ENCODE results near the gene DCDC1. TPM values are rescaled to one million over a fixed set of nuclear protein-coding genes. Genes with fewer than 3 reads are reported as not detected.

DCDC1 gene
- total RNA-seq, 2 donors from 2014 or later = 0.33 to 1.8 TPM

GRCh38 chr11:30938171-30938570, 431.4 kb downstream of the DCDC1 start:
- WGBS, 2 donors = 8 to 15% methylated on average over 5 of the region's 5 CpGs
- ATAC-seq (no peak), DNase-seq (no peak)
- TF ChIP-seq POLR2A (IDR thresholded peaks at IDR 0.05) = no peak
- TF ChIP-seq CTCF (IDR thresholded peaks at IDR 0.05) = no peak
- Histone ChIP-seq H3K36me3 (replicated peaks in 1 of 2; ENCODE audit: insufficient read depth in 1 of 2, low read depth in 2 of 2) (no peaks in the 10 kb centered on the region), H3K9me3 (no peaks in the 10 kb centered on the region), H3K27ac (no peak overlapping the region), H3K27me3 (no peaks in the 10 kb centered on the region), H3K4me1 (no peaks in the 10 kb centered on the region), H3K4me3 (no peak overlapping the region)
- intact Hi-C loops (cut with DNase I) = no loop called here

GRCh38 chr11:30936491-30936890, 433.0 kb downstream of the DCDC1 start:
- H3K27ac ChIP-seq = no peak overlapping the region
- TF ChIP-seq CTCF (IDR thresholded peaks at IDR 0.05) (no peak), POLR2A (IDR thresholded peaks at IDR 0.05) (no peak)
- no peaks in the 10 kb centered on the region for H3K36me3 ChIP-seq (replicated peaks in 1 of 2; ENCODE audit: insufficient read depth in 1 of 2, low read depth in 2 of 2)
- intact Hi-C loops (cut with DNase I) = no loop called here
- H3K4me3 ChIP-seq = no peak overlapping the region
- ATAC-seq = no peak
- H3K4me1 ChIP-seq = no peaks in the 10 kb centered on the region
- no peaks in the 10 kb centered on the region for H3K27me3 ChIP-seq
- WGBS, 2 donors = 57 to 65% methylated on average over 2 of the region's 2 CpGs
- no peak for DNase-seq
- H3K9me3 ChIP-seq = no peaks in the 10 kb centered on the region

- Histone ChIP-seq H3K9me3 (no peaks in the 10 kb centered on the region), H3K4me3 (no peak overlapping the region), H3K27ac (no peak overlapping the region), H3K4me1 (no peaks in the 10 kb centered on the region), H3K36me3 (replicated peaks in 1 of 2; ENCODE audit: insufficient read depth in 1 of 2, low read depth in 2 of 2) (no peaks in the 10 kb centered on the region), H3K27me3 (no peaks in the 10 kb centered on the region)
- no peak for TF ChIP-seq POLR2A (IDR thresholded peaks at IDR 0.05)
- TF ChIP-seq CTCF (IDR thresholded peaks at IDR 0.05) = no peak
- no peak for DNase-seq
- intact Hi-C loops (cut with DNase I) = no loop called here
- ATAC-seq = no peak
- 72 to 77% methylated on average over 2 of the region's 2 CpGs for WGBS, 2 donors
Observed at GRCh38 chr11:30935861-30936260, 433.7 kb downstream of the DCDC1 start.

- Histone ChIP-seq H3K4me1 (no peaks in the 10 kb centered on the region), H3K27ac (no peak overlapping the region), H3K27me3 (no peaks in the 10 kb centered on the region), H3K9me3 (no peaks in the 10 kb centered on the region), H3K36me3 (replicated peaks in 1 of 2; ENCODE audit: insufficient read depth in 1 of 2, low read depth in 2 of 2) (no peaks in the 10 kb centered on the region), H3K4me3 (no peak overlapping the region)
- intact Hi-C loops (cut with DNase I) = no loop called here
- DNase-seq (no peak), ATAC-seq (no peak)
- 67 to 71% methylated on average over 3 of the region's 3 CpGs for WGBS, 2 donors
- TF ChIP-seq POLR2A (IDR thresholded peaks at IDR 0.05) = no peak
- no peak for TF ChIP-seq CTCF (IDR thresholded peaks at IDR 0.05)
Observed at GRCh38 chr11:30926130-30926529, 443.4 kb downstream of the DCDC1 start.

GRCh38 chr11:30921811-30922210, 447.7 kb downstream of the DCDC1 start:
- ATAC-seq = no peak
- Histone ChIP-seq H3K27me3 (no peaks in the 10 kb centered on the region), H3K4me1 (no peaks in the 10 kb centered on the region), H3K4me3 (no peak overlapping the region), H3K27ac (no peak overlapping the region), H3K36me3 (replicated peaks in 1 of 2; ENCODE audit: insufficient read depth in 1 of 2, low read depth in 2 of 2) (no peaks in the 10 kb centered on the region), H3K9me3 (no peaks in the 10 kb centered on the region)
- intact Hi-C loops (cut with DNase I) = no loop called here
- DNase-seq = no peak
- WGBS, 2 donors = 36 to 59% methylated on average over 3 of the region's 3 CpGs
- TF ChIP-seq POLR2A (IDR thresholded peaks at IDR 0.05) (no peak), CTCF (IDR thresholded peaks at IDR 0.05) (no peak)
